Measurements from ENCODE around the gene GIGYF2. TPM values are rescaled to one million over a fixed set of nuclear protein-coding genes. Genes with fewer than 3 reads are reported as not detected.

The GIGYF2 gene
- total and polyA plus RNA-seq, 2 of the 4 experiments (the other 2 are of a cell fraction), result 14.7 to 66.0 TPM

- H3K18ac ChIP-seq (ENCODE audit: low read depth, low read length), result no peak overlapping the region
- peaks cover 23 to 55% of the 10 kb centered on the region in 2 experiments for H3K79me1 ChIP-seq (ENCODE audit: low read depth in 1 of 2, low read length in 2 of 2)
- no peak overlapping the region for H3K4me2 ChIP-seq (ENCODE audit: low read depth, low read length)
- H2BK120ac ChIP-seq (ENCODE audit: low read depth, low read length), result no peak overlapping the region
- H4K8ac ChIP-seq (ENCODE audit: low read depth in 2 of 2, low read length in 2 of 2), result no peak overlapping the region
- no peak overlapping the region for H2BK15ac ChIP-seq (ENCODE audit: low read depth, low read length)
- TF ChIP-seq CEBPB (IDR thresholded peaks at IDR 0.05; ENCODE audit: low read depth, low read length) (no peak), CHD1 (IDR thresholded peaks at IDR 0.05; ENCODE audit: low read depth, low read length) (no peak), BHLHE40 (IDR thresholded peaks at IDR 0.05; ENCODE audit: low read depth, low read length) (no peak), FOS (IDR thresholded peaks at IDR 0.05; ENCODE audit: low read depth, low read length) (no peak), POLR2A (IDR thresholded peaks at IDR 0.05; ENCODE audit: low read depth, low read length) (no peak), CTCF (conservative IDR thresholded peaks at IDR 0.05; ENCODE audit: low read depth, low read length) (no peak), ELK1 (IDR thresholded peaks at IDR 0.05; ENCODE audit: borderline replicate concordance, low read depth, low read length) (no peak), NFE2L2 (IDR thresholded peaks at IDR 0.05; ENCODE audit: low read depth, low read length) (no peak), USF2 (IDR thresholded peaks at IDR 0.05; ENCODE audit: low read depth, low read length) (no peak), RFX5 (IDR thresholded peaks at IDR 0.05; ENCODE audit: low read depth, low read length) (no peak)
- H3K4me1 ChIP-seq (ENCODE audit: control insufficient read depth, insufficient read depth, low read length), result no peaks in the 10 kb centered on the region
- H3K9me3 ChIP-seq (ENCODE audit: control insufficient read depth, insufficient read depth, low read length), result no peaks in the 10 kb centered on the region
- H3K4ac ChIP-seq (ENCODE audit: low read depth, low read length), result no peak overlapping the region
- no peak overlapping the region for H3K4me3 ChIP-seq (ENCODE audit: insufficient read depth, low read depth, low read length)
- peaks cover 17% of the 10 kb centered on the region for H3K36me3 ChIP-seq (ENCODE audit: control insufficient read depth, insufficient read depth, low read length)
- BruUV-seq (replicated peaks), result no TSS peak
- POLR2A ChIA-PET (ENCODE audit: unreplicated experiment), result no interaction called here
- no peak overlapping the region for H2AFZ ChIP-seq (replicated peaks; ENCODE audit: low read length, poor library complexity)
- CTCF ChIA-PET, result no interaction called here
- H2AK5ac ChIP-seq (ENCODE audit: low read depth, low read length), result no peak overlapping the region
- intact Hi-C loops (cut with micrococcal nuclease) (no loop called here), in situ Hi-C loops (cut with MboI; ENCODE audit: low sequenced_read_pairs) (no loop called here), dilution Hi-C loops (cut with HindIII; ENCODE audit: low sequenced_read_pairs, unreplicated experiment) (no loop called here)
- H3K14ac ChIP-seq (replicated peaks; ENCODE audit: low read depth, low read length), result no peak overlapping the region
- no peak overlapping the region for H4K91ac ChIP-seq (ENCODE audit: insufficient read depth, low read depth, low read length)
- peaks cover 45% of the 10 kb centered on the region for H4K20me1 ChIP-seq (ENCODE audit: insufficient read depth, low read length)
- no peak overlapping the region for H2BK5ac ChIP-seq (ENCODE audit: low read depth, low read length, poor library complexity, severe bottlenecking)
- no peak overlapping the region for H2BK20ac ChIP-seq (ENCODE audit: low read depth, low read length)
- no peak overlapping the region for H3K23ac ChIP-seq (ENCODE audit: low read depth, low read length)
- no peaks in the 10 kb centered on the region for H3K27me3 ChIP-seq (ENCODE audit: control insufficient read depth, insufficient read depth, low read length)
- H3K56ac ChIP-seq (ENCODE audit: extremely low read depth, insufficient read depth, low read length), result no peak overlapping the region
- no CpG with 5 or more reads among the region's 2 CpGs for WGBS, 2 experiments (ENCODE audit: extremely low coverage in 2 of 2, insufficient read length in 1 of 2)
- H3K9ac ChIP-seq (ENCODE audit: low read depth, low read length), result no peak overlapping the region
- ATAC-seq (ENCODE audit: low read depth), result no peak
- H4K5ac ChIP-seq (ENCODE audit: low read depth, low read length), result no peak overlapping the region
- no peak for DNase-seq
- no peak overlapping the region for H3K27ac ChIP-seq (ENCODE audit: insufficient read depth, low read length)
- H2AK9ac ChIP-seq (replicated peaks; ENCODE audit: low read depth, low read length, poor library complexity), result no peak overlapping the region
- no peaks in the 10 kb centered on the region; the same call in 1 of the 2 replicates for H3K9me1 ChIP-seq (ENCODE audit: insufficient read depth, low read length)
Observed at GRCh38 chr2:232721882-232722281, 24.8 kb downstream of the GIGYF2 start.

Data from IMR-90 (cell line).